GM21737 (cell line): ENCODE measurements around the gene SMIM45.

Source experiments
- ATAC-seq: cut with Tn5 transposase; IDR thresholded peaks from one replicate; pipeline ENCODE4 v1.9.1; 2021; ENCODE audit warnings: mild to moderate bottlenecking, moderate library complexity; ENCODE audit not compliant: unreplicated experiment

SMIM45 gene

GRCh38 chr22:41951898-41952474 is at the start of gene SMIM45:
TSS of gene SMIM45 (plus strand) at chr22:41952150.
- ATAC-seq: no peak

DNA sequence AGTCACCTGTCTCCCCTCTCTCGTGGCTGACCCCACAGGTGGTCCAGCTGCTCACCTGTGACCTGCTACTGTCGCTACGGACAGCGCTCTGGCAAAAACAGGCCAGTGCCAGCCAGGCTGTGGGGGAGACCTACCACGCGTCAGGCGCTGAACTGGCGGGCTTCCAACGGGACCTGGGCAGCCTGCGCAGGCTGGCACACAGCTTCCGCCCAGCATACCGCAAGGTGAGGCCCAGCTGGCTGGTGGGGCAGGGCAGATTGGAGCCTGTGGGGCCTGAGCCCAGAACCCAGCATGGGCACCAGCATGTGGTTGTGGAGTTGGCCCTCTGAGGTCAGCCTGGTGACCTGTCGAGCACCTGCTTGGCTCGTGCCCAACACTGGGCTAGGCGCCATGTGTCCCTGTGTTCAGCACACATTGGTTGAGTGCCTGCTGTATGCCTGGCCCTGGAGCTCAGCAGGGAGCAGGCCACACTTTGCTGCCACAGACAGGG is 49.0 kb upstream of the SMIM45 start:
- ATAC-seq: no peak

GRCh38 chr22:41904450-41905410 is 47.2 kb upstream of the SMIM45 start:
- no peak for ATAC-seq

GRCh38 chr22:41905411-41906202 is 46.3 kb upstream of the SMIM45 start:
- ATAC-seq: no peak

DNA sequence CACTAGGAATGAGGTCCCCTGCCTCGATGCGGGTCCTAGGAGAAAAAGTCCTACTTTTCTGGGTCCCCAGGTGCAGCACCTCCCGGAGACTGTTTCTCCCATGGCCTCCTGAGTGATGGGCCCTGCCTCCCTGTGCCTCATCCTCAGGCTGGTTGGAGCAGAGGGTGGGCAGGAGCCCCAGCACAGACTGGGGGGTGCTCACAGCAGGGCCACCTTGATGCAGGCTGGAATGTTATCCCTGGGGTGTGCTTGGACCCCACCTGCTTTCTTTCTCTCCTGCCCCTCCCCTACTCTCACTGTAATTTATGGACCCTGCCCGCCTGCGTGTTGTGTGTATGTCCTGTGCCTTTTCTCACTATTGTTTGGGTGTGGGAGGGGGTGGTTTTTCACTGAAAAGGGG is 45.1 kb upstream of the SMIM45 start:
- no peak for ATAC-seq

- no peak for ATAC-seq
These were observed 44.2 kb upstream of the SMIM45 start for GRCh38 chr22:41907436-41908401.

DNA sequence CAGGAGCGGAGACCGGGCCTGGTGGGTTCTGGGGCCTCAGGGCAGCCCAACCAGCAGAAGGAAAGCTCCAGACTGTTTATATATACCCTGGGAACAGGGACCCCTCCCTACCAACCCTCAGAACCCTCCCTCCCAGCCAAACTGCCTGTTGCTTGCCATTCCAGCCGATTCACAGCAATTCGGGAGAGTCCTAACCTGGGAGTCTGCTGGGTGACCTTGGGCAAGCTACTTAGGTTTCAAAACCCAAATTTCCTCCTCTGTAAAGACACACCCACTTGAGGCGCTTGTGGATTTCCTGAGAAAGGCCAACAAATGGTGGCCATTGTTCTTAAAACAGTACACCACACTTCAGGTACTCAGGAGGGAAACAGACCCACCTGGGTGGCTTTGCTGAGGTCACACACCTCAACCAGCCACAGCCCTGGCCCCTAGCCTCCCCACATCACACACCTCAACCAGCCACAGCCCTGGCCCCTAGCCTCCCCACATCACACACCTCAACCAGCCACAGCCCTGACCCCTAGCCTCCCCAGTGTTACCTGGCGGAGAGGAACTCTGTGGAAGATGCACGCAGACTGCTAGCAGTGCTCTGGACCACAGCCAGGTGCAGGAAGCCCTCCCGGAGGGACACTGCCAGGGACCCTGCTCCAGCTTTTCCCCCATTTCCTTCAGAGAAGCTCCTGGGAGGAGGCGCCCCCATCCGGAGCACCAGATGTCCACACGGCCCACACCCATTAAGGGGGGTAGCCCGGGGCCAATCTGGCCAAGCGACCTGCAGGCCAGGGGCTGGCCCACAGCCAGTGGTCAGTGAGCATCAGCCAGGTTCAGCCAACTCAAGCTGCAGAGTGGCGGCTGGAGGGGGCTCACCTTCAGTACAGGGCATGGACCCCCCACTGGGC is 43.3 kb upstream of the SMIM45 start:
- ATAC-seq: no peak

- no peak for ATAC-seq
These were observed 42.5 kb upstream of the SMIM45 start for GRCh38 chr22:41909310-41910049.

GRCh38 chr22:41910050-41911000 is 41.6 kb upstream of the SMIM45 start:
- no peak for ATAC-seq

GRCh38 chr22:41911001-41911611 is 40.8 kb upstream of the SMIM45 start:
- no peak for ATAC-seq

DNA sequence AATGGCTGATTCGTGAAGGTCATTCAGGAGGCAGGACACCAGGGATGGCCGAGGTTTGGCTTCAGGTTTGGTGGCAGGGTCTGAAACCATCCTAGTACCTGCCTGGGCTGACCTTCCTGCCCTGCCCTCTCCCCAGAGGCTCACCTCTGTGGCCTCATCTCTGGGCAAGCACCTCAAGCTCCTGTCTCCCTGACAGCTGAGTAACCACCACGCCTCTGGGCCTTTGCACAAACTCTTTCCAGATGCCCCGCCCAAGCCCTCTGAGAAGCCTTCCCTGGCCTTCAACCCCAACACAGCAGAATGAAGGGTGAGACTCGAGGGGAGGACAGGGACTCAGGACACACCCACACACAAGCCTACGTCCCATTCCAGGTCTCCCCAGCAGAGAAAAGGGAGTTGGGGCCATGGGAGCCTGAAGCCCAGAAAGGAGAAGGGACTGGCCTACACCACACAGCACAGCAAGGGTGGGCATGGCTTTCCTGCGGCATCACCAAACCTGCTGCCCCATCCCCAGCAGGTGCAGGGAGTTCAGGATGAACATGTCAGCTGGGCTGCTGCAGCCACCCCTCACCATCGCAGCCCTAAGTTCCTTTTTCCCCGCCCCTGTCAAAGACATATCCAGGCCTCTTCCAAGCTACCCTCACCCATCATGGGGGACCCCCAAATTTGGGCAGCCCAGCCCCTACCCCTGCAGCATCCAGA is 39.5 kb upstream of the SMIM45 start:
- ATAC-seq: no peak

DNA sequence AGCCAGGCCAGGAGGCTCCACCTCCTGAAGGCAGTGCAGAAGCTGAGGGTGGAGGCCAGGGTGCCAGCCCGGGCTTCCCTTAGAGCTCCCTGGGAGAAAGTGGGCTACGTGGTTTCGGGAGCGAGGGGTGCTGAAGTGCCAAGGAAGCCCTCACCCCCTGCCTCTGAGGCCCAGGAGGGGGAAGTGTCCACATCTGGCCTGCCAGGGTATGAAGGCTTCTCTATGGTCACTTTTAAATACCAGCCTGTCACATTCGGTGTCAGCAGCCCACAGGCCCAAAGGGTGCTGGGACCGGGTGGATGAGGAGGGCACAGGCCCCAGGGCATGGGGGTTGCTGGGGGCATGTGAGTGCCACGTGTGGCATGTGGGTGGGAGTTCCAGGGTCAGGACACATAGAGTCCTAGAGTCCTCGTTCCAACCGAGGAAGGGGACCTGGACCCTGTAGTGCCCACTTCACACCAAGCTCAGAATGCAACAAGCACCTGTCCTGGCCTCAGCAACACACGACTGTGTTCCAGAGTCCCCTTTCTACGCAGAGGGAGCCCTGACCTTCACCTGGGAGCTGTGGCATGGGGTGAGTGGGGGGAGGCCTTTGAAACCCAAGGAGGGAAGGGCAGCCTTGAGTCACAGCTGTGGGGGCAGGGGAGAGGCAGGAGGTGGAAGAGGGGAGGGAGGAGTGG is 38.8 kb upstream of the SMIM45 start:
- no peak for ATAC-seq

GRCh38 chr22:41913842-41914534 is 38.0 kb upstream of the SMIM45 start:
- no peak for ATAC-seq

- ATAC-seq: no peak
These were observed 37.3 kb upstream of the SMIM45 start for GRCh38 chr22:41914611-41915034.
